DMS53 treated with DMSO at 0.1 percent for 48 hours (cell line): Measurements from ENCODE around the gene TNFRSF14.
A peak's percentile ranks its signal among the peaks of the same experiment; 100 is the strongest.

ENCODE experiments used
- DNase-seq: peaks from one replicate; lab custom pipeline; 2025; ENCODE audit not compliant: unreplicated experiment; lab: John Stamatoyannopoulos, UW

Gene TNFRSF14

DNA sequence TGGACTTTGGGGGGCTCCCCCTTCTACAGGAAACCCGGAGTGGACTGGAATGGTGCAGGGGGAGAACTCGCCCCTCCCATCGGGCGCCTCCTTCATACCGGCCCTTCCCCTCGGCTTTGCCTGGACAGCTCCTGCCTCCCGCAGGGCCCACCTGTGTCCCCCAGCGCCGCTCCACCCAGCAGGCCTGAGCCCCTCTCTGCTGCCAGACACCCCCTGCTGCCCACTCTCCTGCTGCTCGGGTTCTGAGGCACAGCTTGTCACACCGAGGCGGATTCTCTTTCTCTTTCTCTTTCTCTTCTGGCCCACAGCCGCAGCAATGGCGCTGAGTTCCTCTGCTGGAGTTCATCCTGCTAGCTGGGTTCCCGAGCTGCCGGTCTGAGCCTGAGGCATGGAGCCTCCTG, at the start of gene TNFRSF14:
TNFRSF14 (plus strand) TSS at position 95 of the 401 bp plus-strand sequence; CDS start at position 389, 294 bp downstream.
- peak; percentile 25 for DNase-seq

- no peak for DNase-seq
Measured at GRCh38 chr1:2506901-2507565, 49.1 kb upstream of the TNFRSF14 start.

DNA sequence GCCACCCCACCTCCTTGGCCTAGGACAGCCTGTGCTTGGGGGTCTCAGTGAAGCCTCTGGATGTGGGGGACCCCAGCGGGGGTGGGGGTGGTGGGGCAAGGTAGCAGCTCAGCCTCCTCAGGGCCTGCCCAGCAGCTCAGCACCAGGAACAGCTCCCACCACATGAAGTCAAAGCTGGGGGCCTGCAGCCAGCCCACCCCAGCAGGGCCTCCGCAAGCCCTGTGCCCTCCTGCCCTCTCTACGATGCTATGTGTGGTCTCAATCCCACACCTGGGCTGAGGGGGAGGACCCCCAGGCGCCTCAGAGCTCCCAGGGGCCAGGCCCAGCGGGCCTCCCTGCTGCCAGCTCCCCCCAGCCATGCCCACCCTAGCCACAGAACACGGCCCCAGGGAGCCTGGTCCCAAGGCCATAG, 48.4 kb upstream of the TNFRSF14 start:
- no peak for DNase-seq

DNA sequence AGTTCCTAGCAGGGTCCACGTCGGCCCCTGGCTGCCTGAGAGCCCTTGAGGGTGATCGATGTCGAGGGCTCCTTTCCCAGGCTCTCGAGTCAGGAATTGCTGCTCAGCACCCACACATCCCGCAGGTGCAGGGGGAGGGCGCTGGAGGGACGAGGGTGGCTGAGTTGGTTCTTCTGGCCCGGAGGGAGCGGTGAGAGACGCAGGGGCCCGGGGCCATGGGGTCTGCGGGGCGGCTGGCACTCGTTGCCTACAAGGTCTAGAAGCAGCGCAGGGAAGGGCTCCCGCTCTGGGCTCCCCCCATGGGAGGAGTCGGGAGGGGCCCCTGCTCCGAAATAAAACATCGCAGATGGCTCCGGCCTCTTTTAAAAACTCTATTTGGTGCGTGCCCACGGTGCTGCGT, 48.0 kb upstream of the TNFRSF14 start:
- no peak for DNase-seq

DNA sequence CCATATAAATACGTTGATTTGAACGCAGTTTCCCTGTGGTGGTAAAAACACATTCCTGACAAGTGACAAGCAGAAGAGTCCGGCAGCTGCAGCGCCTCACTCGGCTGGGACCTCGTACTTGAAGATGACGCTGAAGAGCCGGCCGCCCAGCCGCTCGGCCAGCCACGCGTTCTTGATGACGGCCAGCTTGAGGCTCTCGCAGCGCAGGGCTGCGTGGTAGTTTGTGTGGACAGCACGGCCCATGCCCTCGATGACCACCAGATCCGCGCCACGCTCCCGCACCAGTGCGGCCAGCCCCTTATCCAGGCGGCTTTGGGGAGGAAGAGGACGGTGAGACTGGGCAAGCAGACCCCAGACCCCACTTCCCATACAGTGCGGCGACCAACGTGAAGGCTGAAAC, 47.4 kb upstream of the TNFRSF14 start:
- DNase-seq, result no peak

- DNase-seq, result no peak
Measured at GRCh38 chr1:2509589-2509988, 46.6 kb upstream of the TNFRSF14 start.

DNA sequence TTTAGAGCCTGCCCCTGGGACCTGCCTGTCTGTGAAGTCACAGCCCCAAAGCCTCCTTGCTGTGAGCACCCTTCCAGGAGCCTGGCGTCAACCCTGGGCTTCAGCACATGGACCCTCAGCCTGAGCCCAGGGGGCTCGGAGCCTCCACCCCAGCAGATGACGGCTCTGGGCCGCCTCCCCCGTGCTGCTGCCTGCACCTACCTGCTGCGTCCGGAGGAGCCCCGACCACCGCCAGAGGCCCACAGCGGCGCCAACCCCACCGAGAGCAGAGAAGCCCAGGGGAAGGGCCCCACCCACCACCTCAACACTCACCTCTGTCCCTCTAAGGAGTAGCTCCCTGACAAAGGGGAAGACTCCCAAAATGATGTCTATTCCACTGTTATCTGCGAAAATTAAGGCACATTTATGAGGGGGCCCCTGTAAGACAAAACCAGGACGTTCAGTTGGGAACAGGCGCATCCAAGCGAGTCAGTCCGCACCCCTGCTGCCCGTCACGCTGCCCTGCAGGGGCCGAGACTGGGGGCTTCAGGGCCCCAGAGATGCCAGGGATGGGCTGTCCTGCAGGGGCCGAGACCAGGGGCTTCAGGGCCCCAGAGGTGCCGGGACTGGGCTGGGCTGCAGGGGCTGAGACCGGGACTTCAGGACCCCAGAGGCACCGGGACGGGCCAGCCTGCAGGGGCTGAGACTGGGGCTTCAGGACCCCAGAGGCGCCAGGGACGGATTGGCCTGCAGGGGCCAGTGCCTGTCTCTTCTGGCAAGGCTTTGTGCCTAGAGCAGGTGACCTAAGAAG, 45.6 kb upstream of the TNFRSF14 start:
- no peak for DNase-seq

DNA sequence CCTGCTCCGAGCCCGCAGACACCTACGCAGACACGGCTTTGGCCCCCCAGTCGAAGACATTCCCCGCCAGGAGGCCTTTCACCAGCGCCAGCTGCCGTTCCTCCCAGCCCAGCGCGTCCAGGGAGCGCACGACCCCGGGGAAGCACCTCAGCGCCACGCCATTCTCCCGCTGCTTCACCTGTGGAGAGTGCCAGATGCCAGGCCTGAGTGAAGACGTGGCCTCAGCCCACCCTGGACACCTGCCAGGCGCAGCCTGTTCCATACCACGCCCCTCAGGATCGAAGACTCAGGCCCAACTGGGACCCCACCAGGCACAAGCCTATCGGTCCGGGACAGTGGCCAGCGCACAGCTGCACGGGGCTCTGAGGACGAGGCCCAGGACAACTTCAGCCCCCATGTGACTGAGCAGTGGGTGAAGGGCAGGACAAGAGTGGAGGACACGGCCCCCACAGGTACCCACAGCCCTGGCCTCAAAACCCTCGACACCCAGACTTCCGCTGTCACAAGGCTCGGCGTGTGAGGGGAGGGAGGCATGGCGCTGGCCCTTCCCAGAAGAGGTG, 43.2 kb upstream of the TNFRSF14 start:
- DNase-seq, result no peak

- no peak for DNase-seq
Measured at GRCh38 chr1:2513939-2514652, 42.1 kb upstream of the TNFRSF14 start.

DNA sequence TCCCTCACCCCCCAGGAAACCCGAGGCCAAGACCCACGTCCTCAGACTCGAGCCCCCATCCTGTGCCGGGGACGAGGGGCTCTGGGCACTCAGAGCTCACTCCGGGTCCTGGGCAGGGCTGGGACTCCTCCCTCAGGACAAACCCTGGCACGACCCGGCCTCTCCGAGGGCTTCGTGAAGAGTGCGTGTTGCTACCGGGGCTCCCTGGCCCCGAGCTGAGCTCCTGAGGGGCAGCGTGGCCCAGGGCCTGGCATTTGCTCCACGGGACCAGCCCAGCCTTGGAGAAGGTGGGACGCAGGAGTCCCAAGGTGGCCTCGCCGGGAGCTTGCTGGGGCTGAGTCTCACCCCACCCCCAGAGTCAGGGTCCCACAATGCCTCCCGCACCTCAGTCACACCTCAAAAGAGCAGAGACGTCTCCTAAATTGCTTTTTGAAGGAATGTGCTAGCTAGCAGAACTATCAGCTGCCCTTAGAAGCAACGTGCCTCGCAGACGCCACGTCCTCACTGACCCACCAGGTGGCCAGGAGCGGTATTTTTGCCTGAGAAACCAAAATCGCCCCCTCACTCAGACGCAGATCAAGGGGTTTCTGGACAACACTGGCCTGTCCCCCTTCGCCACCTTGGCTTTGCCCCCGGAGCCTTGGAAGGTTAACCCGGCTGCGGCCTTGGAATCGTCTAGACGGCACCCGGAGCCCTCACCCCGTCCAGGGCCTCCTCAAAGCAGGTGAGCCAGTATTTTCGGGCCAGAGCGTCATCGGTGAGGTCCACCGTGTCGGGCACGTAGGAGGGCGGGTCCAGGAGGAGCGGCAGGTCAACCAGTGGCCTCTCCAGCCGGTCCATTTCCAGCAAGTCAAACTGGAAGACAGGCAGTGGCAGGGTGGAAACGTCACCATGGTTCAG, 41.1 kb upstream of the TNFRSF14 start:
- DNase-seq, result no peak

DNA sequence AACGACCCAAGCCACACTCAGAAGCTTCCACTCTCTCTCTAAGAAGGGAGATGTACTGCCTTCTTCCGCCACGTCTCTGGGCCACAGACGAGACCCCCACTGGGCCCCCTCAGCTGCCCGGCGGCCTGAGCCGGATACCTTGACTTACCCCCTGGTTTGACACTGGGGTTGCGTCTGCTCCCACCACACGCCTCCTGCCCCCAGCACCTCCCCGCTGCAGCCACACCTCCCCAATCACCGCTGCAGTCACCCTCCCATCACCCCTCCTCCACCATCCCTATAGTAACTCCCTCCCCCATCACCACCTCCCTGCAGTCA, 40.4 kb upstream of the TNFRSF14 start:
- no peak for DNase-seq

DNA sequence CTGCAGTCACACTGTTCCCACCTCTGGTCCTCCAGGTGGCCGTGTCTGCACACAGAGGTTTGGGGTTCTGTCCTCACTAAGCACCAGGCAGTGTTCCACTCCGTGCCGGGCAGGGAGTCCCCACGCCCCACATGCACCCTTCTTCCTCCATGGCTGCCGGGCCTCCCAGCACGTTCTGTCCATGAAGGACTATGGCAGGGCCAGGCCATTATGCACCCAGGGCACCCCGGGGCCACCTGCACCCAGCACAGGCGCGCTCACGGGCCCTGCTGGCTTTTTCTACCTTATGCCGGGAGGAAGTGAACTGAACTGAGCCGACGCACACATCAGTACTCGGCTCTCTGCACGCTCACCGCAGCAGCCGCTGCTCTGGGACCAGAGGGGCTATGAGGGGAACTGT, 40.0 kb upstream of the TNFRSF14 start:
- DNase-seq, result no peak

GRCh38 chr1:2516946-2517345, 39.2 kb upstream of the TNFRSF14 start:
- DNase-seq, result no peak

- DNase-seq, result no peak
Measured at GRCh38 chr1:2517966-2518365, 38.2 kb upstream of the TNFRSF14 start.

DNA sequence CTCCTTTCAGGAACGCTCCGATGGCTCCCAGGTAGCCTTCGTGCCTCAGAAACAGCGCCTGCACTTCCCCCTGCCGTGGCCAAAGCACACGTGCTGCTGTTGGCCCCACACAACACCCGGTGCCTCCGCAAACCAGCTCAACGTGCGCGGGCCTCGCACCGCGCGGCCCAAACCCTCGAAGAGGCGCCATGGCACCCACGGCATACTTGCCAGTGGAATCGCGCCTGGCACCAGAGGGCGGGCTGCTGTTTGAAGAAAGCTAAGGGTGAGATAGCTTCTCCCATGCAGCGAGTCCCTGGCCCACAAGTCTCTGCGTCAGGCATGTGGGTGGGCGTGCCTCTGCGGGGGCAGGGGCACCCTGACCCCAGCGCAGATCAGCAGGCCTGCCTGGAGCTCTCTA, 37.6 kb upstream of the TNFRSF14 start:
- DNase-seq, result no peak

DNA sequence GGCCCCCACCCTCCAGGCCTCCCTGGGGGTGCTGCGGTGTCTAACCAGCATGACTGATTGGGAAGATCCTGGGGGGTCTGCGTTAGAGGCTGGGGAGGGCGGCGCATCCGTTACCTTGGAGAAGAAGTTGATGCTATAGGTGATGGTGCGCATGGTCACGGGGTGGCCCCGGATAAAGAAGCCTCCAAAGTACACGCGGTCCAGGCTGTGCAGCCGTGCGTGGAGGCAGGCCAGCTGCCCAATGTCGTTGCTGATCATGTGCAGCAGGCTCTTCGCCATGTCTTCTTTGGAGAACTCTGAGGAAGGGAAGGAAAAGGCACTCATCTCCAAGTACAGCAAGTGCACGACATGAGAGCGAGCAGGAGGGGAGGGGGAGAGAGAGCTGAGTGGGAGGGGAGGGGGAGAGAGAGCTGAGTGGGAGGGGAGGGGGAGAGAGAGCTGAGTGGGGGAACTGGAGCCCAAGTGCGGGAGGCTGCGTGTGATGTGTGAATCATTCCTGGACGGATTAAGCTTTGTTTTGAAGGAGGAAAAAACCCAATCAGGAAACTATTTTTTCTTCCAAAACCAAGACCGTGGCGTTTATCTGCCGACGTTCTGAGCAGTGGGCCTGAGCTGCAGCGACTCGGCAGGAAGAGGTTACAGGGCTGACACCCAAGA, 37.0 kb upstream of the TNFRSF14 start:
- DNase-seq, result no peak

DNA sequence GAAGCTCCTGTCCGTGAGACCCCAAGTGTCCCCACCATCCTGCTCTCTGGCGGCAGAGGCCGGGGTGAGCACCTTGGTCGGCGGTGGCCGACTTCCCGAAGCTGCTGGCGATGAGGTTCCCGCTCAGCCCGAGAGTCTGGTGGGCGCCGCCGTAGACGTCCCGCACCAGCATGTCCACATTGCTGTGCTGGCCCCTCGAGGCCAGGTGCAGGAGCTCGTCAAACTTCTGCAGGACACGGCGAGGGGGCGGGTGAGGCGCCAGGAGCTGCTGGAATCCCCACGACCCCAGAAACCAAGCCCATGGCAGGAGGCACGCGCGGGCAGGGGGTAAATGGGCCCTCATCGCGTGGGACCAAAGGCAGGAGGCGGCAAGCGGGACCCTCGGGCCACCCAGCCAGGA, 36.4 kb upstream of the TNFRSF14 start:
- no peak for DNase-seq

DNA sequence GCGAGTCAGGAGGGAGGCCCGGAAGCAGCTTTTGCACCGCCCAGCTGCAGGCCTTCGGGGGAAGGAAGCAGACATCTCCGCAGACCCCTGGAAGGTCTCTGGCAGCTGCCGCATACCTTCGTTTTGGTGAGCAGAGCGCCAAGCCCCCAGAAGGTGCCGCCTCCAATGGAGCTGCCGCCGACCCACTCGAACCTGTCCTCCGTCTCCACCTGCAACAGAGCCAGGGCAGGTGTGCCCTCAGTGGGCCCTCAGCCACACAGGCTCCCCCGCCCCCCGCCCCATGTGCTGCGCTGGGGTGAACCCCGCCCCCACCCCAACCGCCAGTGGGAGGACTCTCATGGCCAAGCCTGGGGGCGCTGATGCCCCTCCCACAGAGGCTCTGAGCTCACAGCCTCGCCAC, 36.0 kb upstream of the TNFRSF14 start:
- DNase-seq, result no peak

- DNase-seq, result no peak
Measured at GRCh38 chr1:2520806-2521205, 35.4 kb upstream of the TNFRSF14 start.

DNA sequence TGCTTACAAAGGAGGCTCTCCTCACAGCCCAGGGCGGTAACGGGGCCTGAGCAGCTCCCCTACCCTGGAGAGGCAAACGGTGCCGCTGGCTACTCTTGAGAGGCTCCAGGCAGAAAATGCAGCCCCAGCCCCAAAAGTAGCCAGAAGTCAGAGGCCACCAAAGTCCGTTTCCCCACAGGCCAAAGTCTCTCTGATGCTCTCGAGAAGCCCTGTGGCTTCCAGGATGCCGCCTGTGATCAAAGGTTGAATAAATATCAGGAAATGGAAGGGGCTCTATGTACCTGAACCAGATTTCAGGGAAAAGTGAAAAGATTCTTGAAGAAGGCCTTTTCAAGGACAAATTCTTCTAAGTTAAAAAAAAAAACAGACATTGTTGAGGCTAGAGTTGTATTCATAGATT, 33.9 kb upstream of the TNFRSF14 start:
- no peak for DNase-seq
